HFF-Myc (cell line): ENCODE data around the gene C1QC.

ENCODE experiments used
- DNase-seq: peaks from one replicate; pipeline ENCODE4 v3.0.0-alpha.2; 2011; ENCODE audit warnings: low read depth; ENCODE audit errors: extremely low read depth
- H3K4me3 ChIP-seq: replicated peaks from 2 replicates; pipeline ENCODE4 v1.5.1; 2011; ENCODE audit warnings: low read depth, mild to moderate bottlenecking, control low read depth, low read length
- CTCF ChIP-seq: IDR thresholded peaks from 2 replicates; pipeline ENCODE4 v1.5.1; 2012; ENCODE audit warnings: mild to moderate bottlenecking, low read depth, low read length, control low read depth; ENCODE audit errors: missing control alignments

C1QC gene

GRCh38 chr1:22643381-22643780 lies at the start of gene C1QC:
Gene C1QC (plus strand): TSS chr1:22643633. CDS start chr1:22644024, 391 bp downstream.
- no peak for DNase-seq
- H3K4me3 ChIP-seq: no peak within 1 kb of the TSS
- no peak for TF ChIP-seq CTCF

- H3K4me3 ChIP-seq: no peak overlapping the region
- DNase-seq: no peak
- no peak for TF ChIP-seq CTCF
Observed at GRCh38 chr1:22594396-22594795, 49.0 kb upstream of the C1QC start.

GRCh38 chr1:22595108-22595507 lies 48.3 kb upstream of the C1QC start:
- H3K4me3 ChIP-seq: no peak overlapping the region
- no peak for DNase-seq
- TF ChIP-seq CTCF: no peak

- H3K4me3 ChIP-seq: no peak overlapping the region
- TF ChIP-seq CTCF: no peak
- DNase-seq: no peak
Observed at GRCh38 chr1:22597301-22597965, 46.0 kb upstream of the C1QC start.

- no peak overlapping the region for H3K4me3 ChIP-seq
- no peak for TF ChIP-seq CTCF
Observed at GRCh38 chr1:22597996-22598395, 45.4 kb upstream of the C1QC start.

GRCh38 chr1:22598736-22599135 lies 44.7 kb upstream of the C1QC start:
- no peak for TF ChIP-seq CTCF
- no peak overlapping the region for H3K4me3 ChIP-seq
- DNase-seq: no peak

More at GRCh38 chr1:22597996-22598395, 45.4 kb upstream of the C1QC start:
- DNase-seq: no peak
